Stimulated activated CD8-positive, alpha-beta memory T cell treated with anti-CD3 and anti-CD28 coated beads, Interleukin-12 subunit alpha, Interleukin-12 subunit beta, amount 100 ng/mL, for 24 hours (primary cell): Measurements from ENCODE around the gene RPS24.
A peak's percentile ranks its signal among the peaks of the same experiment; 100 is the strongest.
"Not testable (repeated sequence)": the region's sequence is repeated elsewhere in the genome, so short reads cannot be mapped to it uniquely, and the experiment has no call there.

Source experiments
- DNase-seq: peaks from one replicate; pipeline ENCODE4 v3.0.0-alpha.2; 2020; ENCODE audit errors: extremely low read depth

Gene RPS24

DNA sequence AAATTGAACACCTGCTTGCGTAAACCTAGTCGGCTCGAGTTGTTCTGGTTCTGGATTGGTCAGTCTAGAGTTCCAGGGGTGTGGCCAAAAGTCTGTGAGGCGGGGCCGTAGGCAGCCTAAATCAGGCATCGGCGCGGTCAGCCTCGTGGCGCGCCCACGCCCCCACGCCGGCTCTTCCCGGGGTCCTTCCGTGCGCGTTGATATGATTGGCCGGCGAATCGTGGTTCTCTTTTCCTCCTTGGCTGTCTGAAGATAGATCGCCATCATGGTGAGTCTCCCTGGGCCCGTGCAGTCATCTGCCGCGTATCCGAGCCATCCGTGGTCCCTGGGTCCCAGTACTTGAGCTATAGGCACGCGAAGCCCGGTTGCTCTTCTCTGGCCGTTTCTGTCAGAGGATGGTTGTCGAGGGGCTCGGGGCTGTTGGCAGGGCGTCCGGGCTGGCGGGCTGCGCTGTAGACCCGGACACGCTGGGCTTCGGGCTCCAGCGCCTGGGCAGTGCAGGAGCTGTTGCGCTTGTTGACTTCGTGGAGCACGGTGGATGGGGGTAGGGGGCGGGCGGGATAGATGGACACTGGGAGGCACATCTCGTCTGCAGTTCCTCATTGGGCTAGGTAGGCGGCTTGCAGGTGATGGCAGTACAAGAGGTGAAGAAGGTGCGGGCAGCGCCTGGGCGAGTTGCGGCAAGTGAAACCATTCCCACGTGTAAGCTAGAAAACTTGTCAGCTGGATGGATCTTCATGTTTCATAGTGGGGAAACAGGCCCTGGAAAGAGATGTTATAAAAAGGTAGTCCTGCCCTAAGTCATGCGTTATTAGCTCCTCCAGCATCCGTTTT is at the start of gene RPS24:
Gene RPS24, plus strand, starts transcription at position 227 of the 834 bp plus-strand sequence. Its CDS starts 39 bp downstream, at position 266.
- peak; percentile 81 for DNase-seq

DNA sequence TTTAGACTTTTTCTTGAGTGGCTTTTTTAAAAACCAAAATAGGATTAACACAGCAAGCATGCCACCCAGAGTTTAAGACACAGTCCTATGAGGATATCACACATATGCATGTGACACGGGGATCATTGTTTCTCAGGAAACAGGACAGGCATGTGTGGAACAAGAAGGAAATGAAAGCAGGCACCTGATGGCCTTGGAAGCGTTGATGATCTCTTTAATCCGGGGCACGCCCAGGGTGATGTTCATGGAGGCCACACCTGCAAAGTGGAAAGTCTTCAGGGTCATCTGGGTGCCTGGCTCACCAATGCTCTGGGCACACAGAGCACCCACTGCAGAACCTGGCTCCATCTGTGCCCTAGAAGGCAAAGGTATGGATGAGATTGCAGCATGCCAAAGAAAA is 48.7 kb upstream of the RPS24 start:
- no peak for DNase-seq

DNA sequence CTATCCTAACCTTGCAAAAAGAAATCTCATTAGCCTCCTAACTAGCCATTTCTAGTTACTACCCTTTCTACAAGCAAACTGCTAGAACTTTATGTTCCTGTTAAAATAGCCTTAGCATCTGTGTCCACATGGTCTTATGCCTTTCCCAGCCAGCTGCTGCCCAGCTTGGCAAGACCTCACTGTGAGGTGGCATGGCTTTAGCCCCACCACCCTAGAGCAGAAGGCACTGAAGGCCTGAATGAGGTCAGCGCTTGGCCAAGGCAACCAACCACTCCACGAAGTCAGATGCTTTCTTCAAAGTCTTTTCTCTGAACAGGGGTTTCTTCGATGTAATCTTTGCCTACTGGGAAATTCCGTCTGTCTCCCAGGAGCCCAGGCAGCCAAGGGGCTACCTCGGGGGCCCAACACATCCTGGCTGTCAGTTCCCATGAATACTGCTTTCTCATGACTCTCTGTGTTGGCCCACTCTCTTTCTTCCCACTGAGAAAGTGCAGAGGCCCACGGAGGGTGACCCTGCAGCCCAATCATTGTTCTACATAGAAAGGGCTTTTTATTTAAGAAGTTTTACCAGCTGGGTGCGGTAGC is 45.9 kb upstream of the RPS24 start:
- no peak for DNase-seq

DNA sequence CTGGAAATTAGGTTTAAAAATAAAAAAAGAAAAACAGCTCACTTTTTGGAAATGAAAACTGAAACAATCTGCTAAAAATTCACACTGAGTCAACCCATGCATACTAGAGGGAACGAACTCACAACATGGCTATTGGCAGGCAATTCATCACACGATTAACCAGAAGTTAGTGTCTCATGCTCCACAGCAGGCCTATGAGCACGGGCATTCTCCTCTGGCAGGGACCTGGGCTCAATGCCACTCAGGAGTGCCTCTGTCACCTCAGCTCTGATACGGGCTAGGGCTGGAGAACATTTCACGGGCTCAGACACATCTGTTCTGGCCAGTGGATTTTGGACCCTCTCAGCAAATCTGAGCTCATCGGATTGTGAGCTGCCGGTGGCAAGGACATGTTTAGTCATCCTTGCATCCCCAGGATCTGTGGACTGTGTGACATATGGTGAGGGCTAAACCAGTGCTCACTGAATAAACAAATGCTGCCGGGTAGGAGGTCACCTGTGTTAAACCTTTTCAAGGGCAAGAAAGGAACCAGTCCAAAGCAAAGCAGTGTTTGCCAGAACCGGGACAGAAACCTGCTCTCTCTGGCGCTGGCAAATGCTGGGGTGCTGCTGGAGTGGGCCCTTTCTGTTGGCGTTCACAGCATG is 44.5 kb upstream of the RPS24 start:
- DNase-seq, result no peak

DNA sequence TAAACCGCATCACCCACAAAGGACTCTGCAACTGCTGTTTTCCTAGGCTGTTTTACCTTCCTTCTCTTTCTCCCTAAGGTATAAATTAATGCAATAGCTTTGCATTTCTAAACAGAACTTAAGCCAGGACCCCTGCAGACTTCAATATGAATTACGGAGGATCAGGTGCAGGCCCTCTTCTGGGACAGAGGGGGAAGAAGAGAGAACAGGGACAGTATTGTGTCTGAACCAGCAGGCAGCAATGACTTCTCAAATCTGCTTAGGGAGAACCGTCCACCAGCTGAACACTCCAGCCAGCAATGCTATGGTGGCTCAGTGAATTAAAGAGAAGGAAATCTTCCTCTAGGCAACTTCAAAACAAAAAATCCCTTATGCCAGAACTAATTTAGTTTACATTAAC is 40.0 kb upstream of the RPS24 start:
- DNase-seq, result no peak

DNA sequence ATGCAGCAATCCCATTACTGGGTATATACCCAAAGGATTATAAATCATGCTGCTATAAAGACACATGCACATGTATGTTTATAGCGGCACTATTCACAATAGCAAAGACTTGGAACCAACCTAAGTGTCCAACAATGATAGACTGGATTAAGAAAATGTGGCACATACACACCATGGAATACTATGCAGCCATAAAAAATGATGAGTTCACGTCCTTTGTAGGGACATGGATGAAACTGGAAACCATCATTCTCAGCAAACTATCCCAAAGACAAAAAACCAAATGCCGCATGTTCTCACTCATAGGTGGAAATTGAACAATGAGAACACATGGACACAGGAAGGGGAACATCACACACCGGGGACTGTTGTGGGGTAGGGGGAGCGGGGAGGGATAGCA is 34.9 kb upstream of the RPS24 start:
- DNase-seq, result not testable (repeated sequence)

DNA sequence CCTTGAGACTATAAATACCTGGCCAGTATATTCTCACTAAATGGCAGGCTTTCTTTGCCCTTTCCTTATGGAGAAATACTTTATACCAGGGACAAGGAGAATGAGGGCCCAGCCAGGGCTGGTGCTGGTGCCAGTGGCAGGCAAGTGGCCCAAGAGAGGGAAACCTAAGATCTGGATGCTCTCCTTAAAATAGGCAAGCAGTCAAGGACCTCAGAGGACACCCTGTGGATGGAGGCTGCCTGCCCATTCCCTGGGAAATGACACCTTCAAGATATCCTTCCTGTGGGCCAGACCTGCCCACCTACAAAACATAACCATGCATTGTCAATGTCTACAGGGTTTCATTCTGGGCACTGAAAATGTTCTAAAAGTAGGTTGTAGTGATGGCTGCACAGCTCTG is 33.5 kb upstream of the RPS24 start:
- DNase-seq, result no peak

DNA sequence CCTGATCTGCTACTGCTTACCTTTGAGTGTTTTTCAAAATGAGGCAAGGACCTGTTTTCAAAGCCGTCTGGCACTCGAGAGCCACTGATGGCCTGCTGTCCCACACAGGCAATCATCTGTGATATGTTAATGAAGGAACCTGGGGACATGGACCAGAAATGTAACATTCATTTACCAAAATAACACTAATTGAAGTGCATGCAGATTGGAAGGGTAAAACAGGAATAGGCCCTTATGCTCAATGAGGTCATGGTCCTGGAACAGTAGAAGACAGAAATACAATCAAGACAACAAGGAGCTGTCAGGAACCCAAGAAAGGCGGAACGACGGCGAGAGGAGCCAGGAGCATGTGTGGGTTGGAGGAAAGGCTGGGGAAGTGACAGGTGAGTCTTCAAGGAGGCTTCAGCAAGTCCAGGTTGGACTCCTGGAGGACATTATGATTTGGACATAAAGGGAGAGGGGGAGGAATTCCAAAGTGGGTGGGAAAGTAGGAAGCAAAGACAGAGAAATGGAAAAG is 32.6 kb upstream of the RPS24 start:
- DNase-seq, result no peak

DNA sequence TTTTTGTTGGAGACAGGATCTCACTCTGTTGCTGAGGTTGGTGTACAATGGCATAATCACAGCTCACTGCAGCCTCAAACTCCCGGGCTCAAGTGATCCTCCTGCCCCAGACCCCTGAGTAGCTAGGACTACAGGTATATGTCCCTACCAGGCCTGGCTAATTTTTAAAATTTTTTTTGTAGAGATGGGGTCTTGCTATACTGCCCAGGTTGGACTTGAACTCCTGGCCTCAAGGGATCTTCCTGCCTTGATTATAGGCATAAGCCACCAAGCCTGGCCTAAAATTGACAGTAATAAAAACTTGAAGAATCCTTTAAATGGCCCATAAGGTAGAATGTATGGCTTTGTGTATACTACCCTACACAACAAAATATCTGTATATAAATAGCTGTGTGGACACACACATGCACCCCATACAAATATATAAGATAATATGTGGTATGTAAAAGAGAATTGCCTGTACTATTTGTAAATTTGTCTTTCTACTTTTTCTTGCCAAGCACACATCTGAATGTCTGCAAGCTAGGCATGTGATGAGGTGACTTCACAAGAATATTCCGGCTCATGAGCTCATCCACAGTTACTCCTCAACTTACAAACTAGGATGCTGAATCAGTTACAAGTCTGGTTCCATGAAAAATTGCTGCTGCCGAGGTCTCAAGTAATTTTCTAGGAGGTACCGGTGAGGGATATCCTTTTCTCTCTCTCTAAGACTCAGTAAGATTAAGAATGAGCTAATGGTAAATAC is 30.9 kb upstream of the RPS24 start:
- DNase-seq, result no peak

DNA sequence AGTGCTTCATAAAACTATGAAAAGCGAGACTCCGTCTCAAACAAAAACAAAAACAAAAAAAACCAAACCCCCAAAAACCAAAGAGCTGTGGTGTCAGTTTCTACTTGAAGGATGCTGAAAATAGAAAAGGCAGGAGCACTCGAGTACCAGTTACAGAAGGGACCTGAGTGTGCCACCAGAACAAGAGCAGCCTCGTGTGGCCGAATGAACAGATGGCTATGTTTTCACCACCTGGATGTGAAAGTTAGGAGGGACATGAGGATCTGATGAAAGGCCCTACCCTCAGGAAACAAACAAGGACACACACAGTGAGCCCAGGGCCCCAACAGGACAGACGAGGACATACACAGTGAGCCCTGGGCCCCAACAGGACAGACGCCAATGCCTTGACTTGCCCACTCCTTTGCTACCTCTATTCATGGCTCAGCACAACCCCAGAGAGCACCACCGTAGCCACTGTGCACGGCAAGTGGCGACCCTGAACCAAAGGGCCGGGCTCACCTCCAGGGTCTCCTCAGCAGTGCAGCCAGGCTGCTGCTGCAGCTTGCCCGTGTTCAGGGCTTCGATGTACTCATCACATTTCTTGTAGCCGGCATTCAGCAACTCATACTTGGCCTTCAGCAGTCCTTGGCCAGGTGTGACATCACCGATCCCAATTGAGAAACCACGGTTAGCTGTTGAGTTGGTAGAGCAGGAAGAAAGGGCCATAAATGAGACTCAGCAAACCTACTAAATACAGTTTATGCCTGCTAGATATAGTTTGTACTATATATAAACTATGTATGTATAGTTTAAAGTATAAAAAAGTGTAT is 29.2 kb upstream of the RPS24 start:
- DNase-seq, result no peak

DNA sequence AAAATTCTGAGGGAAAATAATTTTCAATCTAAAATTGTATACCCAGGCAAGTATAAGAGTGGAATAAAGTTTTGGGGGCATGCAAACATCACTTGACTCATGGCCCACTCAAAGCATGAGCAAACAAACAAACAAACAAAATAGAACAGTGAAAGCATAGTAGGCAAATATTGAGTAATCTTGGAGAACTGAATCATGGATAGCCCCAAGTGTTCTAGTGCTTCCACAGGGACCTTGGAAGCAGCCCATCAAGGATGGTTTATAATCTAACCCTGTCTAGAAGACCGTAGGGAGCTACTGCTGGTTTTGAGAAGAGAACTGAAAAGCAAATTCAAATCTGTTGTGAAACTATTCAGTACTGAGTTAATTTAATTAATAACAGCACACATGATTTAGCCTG is 26.5 kb upstream of the RPS24 start:
- DNase-seq, result no peak

DNA sequence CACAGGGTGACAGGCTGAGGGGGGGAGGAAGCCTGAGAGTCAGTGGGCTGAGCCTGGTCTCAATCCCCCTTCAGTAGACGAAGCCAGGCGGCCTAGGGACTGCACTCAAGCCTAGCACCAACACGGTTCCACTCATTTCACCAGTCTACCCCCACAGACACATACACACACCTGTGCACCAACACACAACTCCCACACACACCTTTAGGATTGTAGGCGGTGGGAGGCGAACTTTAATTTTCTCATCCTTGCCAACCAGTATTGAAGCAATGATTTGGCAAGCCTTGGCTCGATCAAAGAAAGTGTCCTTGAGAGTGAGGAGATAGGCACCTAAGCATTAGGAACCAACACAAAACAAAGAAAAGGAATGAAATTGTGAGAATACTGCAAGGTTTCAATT is 24.0 kb upstream of the RPS24 start:
- no peak for DNase-seq

DNA sequence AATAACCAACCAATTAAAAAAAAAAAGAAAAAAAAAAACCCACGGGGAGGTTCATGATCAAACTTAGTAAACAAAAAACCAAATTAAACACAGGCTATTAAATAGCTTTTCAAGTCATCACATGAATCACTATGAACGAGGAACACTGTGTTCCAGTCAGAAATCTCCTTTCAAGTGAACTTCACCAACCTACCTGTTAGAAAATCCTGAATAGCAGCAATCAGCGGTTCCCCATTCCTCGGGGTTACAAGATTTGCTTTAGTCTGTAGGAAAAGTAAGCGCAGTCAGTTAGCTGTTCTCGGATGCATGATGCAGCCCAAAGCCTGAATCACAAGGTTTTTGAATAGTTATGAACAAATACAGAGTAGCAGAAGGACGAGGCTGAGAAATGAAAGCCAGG is 23.4 kb upstream of the RPS24 start:
- DNase-seq, result no peak

DNA sequence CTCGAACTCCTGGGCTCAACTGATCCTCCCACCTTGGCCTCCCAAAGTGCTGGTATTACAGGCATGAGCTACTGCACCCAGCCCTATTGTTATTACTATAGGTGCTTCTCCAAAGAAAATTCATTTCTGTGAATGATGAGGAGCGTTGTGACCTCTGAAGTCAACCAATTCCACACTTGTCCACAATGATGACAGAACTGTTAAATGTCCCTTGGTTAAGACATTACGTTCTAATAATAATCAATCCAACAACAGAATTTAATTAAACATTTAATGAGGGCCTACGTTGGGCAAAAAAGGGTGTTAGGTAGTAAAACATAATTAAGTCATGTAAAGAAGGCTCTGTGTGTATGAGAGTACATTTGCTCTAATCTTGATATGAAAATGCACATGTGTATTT is 22.6 kb upstream of the RPS24 start:
- no peak for DNase-seq

DNA sequence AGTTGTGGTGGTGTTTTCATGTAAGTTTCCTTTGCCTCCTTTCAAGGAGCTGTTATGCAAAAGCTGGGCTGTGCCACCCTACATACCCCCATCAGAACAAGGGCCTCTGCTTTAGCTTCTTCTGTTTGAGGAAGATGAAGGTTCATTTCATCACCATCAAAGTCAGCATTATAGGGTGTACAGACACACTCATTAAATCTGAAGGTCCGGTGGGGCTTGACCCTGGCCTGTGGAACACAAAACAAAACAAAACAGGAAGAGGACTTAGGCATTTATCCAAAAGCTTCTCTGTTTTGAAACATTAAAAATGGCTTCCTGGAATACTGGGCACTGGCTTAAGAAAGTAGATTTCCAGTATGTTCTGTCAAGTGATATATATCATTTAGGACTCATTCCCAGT is 20.1 kb upstream of the RPS24 start:
- no peak for DNase-seq

DNA sequence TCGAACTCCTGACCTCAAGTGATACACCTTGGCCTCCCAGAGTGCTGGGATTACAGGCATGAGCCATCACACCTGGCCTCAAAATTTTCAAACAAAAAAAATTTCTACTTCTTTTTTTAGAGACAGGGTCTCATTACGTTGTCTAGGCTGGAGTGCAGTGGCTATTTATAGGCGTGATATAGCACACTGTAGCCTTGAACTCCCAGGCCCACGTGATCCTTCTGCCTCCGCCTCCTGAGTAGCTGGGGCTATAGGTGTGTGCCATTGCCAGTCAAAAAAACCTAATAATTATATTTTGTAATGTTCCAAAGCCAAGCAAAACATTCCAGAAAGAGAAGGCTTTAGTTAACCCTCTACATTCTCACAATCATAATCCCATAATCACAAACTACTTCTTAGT is 18.1 kb upstream of the RPS24 start:
- no peak for DNase-seq

DNA sequence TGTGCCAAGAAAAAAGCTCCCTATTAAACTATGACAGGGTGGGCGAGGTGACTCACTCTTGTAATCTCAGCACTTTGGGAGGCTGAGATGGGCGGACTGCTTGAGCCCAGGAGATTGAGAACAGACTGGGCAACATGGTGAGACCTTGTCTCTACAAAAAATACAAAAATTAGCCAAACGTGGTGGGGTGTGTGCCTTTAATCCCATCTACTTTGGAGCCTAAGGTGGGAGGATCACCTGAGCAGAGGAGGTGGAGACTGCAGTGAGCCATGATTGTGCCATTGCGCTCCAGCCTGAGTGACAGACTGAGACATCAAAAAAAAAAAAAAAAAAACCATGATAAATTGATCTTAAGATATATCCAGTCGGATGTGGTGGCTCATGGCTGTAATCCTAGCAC is 15.8 kb upstream of the RPS24 start:
- no peak for DNase-seq

DNA sequence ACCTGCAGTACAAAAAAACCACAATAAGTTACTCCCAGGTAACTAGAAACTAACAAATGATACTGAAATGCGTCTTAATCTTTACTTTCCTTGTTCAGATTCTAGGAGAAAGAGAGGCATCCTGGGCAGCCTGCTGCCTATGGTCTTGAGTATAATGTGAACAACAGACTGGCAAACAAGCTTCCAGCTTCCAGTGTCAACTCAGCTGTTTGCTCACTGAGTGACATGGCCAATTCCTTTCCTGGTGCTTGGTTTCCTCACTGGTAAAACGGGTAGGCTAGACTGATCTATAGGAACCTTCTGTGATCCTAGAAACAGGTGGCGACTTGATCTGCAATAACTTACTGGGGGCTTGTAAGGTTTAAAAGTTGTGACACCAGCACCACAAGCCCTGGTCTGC is 14.4 kb upstream of the RPS24 start:
- DNase-seq, result no peak

DNA sequence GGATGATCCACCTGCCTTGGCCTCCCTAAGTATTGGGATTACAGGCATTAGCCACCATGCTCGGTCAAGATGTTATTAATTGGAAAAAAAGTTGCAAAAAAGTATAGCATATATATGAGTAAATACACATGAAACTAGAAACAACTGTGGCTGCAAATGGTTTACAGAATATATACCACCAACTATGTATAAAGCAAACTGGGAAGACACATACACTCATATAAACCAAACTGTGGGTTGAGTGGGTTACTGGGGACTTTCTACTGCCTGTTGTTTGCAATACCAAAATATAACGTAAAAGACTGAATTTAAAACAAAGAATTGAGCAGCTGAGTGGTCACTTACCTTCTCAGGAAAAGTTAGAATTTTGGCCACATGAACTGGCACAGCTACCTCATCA is 12.5 kb upstream of the RPS24 start:
- no peak for DNase-seq

DNA sequence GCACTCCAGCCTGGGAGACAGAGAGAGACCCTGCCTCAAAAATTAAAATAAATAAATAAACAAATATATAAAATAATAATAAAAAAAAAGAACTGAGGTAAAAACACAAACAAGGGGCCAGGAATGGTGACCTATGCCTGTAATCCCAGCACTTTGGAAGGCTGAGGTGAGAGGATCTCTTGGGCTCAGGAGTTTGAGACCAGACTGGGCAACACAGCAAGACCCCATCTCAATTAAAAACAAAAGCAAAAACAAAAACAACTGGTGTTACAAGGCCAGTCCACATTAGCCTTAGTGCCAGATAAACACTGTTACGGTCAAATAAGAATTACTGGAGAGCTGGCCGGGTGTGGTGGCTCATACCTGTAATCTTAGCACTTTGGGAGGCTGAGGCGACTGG is 9.9 kb upstream of the RPS24 start:
- no peak for DNase-seq

DNA sequence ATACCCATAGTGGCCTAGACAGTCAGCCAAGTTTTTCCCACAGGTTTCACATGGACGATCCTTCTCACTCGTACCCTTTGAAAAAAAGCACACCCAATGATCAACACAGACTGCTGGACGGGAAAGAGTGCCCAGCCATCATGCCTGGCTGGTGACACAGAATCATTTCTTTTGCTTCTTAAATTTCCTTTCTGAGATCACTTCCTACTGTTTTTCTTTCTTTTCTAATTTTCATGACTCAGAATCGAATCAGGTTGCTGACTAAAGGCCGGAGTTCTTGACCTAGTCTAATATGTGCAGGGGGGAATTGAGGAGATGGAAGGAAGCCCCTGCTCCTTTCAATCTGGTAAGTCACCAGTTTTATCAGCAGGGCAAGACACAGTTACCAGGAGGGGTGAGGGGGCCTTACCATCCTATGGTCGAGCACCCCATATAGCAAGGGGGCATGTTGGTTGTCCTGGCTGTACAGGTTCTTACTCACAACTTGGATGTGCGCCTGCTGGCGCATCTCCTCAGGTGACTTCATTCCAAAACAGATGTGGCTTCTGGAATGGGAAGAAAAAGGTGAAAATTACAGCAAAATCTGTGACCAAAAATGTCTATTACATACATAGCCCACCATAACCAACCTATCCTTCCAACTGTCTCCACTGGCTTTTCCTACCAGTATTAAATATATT is 7.8 kb upstream of the RPS24 start:
- no peak for DNase-seq
